Activated naive CD8-positive, alpha-beta T cell treated with anti-CD3 and anti-CD28 coated beads, Interleukin-2, amount 50 U/mL, for 24 hours (primary cell): ENCODE results near the gene SYTL3.

Experiments
- ATAC-seq: fragments of 150-1000 bp; cut with Tn5 transposase; one replicate; pipeline ENCODE4 v1.10.0; 2021
- DNase-seq: peaks from one replicate; pipeline ENCODE4 v3.0.0; 2021
- H3K27ac Mint-ChIP-seq: one replicate; pipeline ENCODE4 v1.8.0; 2021; ENCODE audit warnings: mild to moderate bottlenecking, mixed read lengths
- H3K27me3 Mint-ChIP-seq: one replicate; pipeline ENCODE4 v1.8.0; 2021; ENCODE audit warnings: mixed read lengths
- H3K36me3 Mint-ChIP-seq: one replicate; pipeline ENCODE4 v1.8.0; 2021; ENCODE audit warnings: low read depth, mixed read lengths
- H3K4me1 Mint-ChIP-seq: one replicate; pipeline ENCODE4 v1.8.0; 2021; ENCODE audit warnings: mixed read lengths
- H3K4me3 Mint-ChIP-seq: one replicate; pipeline ENCODE4 v1.8.0; 2021; ENCODE audit warnings: mild to moderate bottlenecking, moderate library complexity, mixed read lengths
- H3K9me3 Mint-ChIP-seq: one replicate; pipeline ENCODE4 v1.8.0; 2021; ENCODE audit warnings: mixed read lengths

The SYTL3 gene

GRCh38 chr6:158753811-158754210, 104.0 kb downstream of the SYTL3 start:
- Mint-ChIP-seq H3K27me3 (no peaks in the 10 kb centered on the region), H3K36me3 (peaks cover 60% of the 10 kb centered on the region), H3K4me3 (no peak overlapping the region), H3K27ac (no peak overlapping the region), H3K9me3 (no peaks in the 10 kb centered on the region), H3K4me1 (peaks cover 2% of the 10 kb centered on the region)
- DNase-seq (no peak), ATAC-seq (no peak)

GRCh38 chr6:158754738-158755137, 104.9 kb downstream of the SYTL3 start:
- no peaks in the 10 kb centered on the region for H3K9me3 Mint-ChIP-seq
- no peak overlapping the region for H3K4me3 Mint-ChIP-seq
- H3K36me3 Mint-ChIP-seq, result peaks cover 59% of the 10 kb centered on the region
- peaks cover 2% of the 10 kb centered on the region for H3K4me1 Mint-ChIP-seq
- H3K27ac Mint-ChIP-seq, result no peak overlapping the region
- ATAC-seq (no peak), DNase-seq (no peak)
- H3K27me3 Mint-ChIP-seq, result no peaks in the 10 kb centered on the region

DNA sequence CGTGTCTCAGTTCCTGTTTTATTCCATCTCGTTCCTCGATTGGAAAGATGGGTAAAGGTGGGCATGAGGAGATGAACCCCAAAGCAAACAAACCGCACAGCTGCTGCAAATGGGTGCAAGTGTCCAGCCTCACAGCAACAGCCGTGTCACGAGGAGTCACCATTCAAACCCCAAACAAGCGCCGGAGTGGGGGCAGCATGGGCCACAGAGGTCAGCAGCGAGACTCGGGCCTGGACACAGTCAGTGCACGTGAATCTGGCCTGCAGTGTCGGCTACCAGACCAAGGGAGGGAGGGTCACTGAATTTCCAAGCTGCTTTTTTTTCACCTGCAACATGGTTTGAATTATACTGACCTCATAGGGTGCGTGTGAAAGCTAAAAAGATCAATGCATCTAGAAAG, 105.8 kb downstream of the SYTL3 start:
- Mint-ChIP-seq H3K27me3 (no peaks in the 10 kb centered on the region), H3K9me3 (no peaks in the 10 kb centered on the region)

GRCh38 chr6:158756126-158756525, 106.3 kb downstream of the SYTL3 start:
- H3K4me3 Mint-ChIP-seq, result no peak overlapping the region
- H3K27ac Mint-ChIP-seq, result no peak overlapping the region
- H3K27me3 Mint-ChIP-seq, result no peaks in the 10 kb centered on the region
- H3K9me3 Mint-ChIP-seq, result no peaks in the 10 kb centered on the region
- peaks cover 52% of the 10 kb centered on the region for H3K36me3 Mint-ChIP-seq
- DNase-seq (no peak), ATAC-seq (no peak)
- H3K4me1 Mint-ChIP-seq, result peaks cover 2% of the 10 kb centered on the region

More for the DNA sequence above, 105.8 kb downstream of the SYTL3 start:
- Mint-ChIP-seq H3K36me3 (peaks cover 54% of the 10 kb centered on the region), H3K27ac (no peak overlapping the region), H3K4me1 (peaks cover 2% of the 10 kb centered on the region), H3K4me3 (no peak overlapping the region)
- ATAC-seq, result no peak
- no peak for DNase-seq

GRCh38 chr6:158756977-158757752, 107.3 kb downstream of the SYTL3 start:
- DNase-seq, result no peak
- no peaks in the 10 kb centered on the region for H3K4me1 Mint-ChIP-seq
- H3K36me3 Mint-ChIP-seq, result peaks cover 54% of the 10 kb centered on the region
- no peak for ATAC-seq
- H3K27me3 Mint-ChIP-seq, result no peaks in the 10 kb centered on the region
- no peak overlapping the region for H3K4me3 Mint-ChIP-seq
- H3K27ac Mint-ChIP-seq, result no peak overlapping the region
- H3K9me3 Mint-ChIP-seq, result no peaks in the 10 kb centered on the region

- Mint-ChIP-seq H3K27me3 (no peaks in the 10 kb centered on the region), H3K27ac (no peak overlapping the region), H3K4me3 (no peak overlapping the region), H3K36me3 (peaks cover 55% of the 10 kb centered on the region), H3K4me1 (no peaks in the 10 kb centered on the region), H3K9me3 (no peaks in the 10 kb centered on the region)
- no peak for DNase-seq
- ATAC-seq, result no peak
These were observed 107.9 kb downstream of the SYTL3 start for GRCh38 chr6:158757753-158758090.

DNA sequence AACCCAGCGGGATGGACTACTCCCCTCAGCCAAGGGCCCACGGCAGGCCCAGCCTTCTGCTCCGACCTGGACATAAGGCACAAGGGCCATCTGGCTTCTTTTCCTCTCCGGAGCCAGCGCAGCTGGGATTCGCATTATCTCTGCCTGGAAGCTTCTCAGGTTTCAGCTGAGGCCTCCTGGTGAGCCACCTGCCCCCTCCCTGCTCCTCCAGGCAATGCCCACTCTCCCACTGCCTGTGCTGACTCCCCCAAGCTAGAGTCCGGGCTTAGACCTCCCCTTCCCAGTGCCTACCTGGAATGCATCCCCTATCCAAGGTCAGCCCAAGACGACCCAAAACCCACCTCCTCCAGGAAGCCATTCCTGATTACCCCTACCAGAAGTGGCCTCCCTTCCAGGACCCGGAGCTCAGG, 108.6 kb downstream of the SYTL3 start:
- Mint-ChIP-seq H3K27me3 (no peaks in the 10 kb centered on the region), H3K9me3 (no peaks in the 10 kb centered on the region), H3K4me3 (no peak overlapping the region), H3K36me3 (peaks cover 59% of the 10 kb centered on the region), H3K4me1 (no peaks in the 10 kb centered on the region), H3K27ac (no peak overlapping the region)
- no peak for ATAC-seq
- DNase-seq, result no peak

- H3K4me3 Mint-ChIP-seq, result no peak overlapping the region
- DNase-seq (no peak), ATAC-seq (no peak)
- no peaks in the 10 kb centered on the region for H3K27me3 Mint-ChIP-seq
- H3K4me1 Mint-ChIP-seq, result no peaks in the 10 kb centered on the region
- H3K36me3 Mint-ChIP-seq, result peaks cover 61% of the 10 kb centered on the region
- H3K27ac Mint-ChIP-seq, result no peak overlapping the region
- H3K9me3 Mint-ChIP-seq, result no peaks in the 10 kb centered on the region
These were observed 109.2 kb downstream of the SYTL3 start for GRCh38 chr6:158758941-158759479.

DNA sequence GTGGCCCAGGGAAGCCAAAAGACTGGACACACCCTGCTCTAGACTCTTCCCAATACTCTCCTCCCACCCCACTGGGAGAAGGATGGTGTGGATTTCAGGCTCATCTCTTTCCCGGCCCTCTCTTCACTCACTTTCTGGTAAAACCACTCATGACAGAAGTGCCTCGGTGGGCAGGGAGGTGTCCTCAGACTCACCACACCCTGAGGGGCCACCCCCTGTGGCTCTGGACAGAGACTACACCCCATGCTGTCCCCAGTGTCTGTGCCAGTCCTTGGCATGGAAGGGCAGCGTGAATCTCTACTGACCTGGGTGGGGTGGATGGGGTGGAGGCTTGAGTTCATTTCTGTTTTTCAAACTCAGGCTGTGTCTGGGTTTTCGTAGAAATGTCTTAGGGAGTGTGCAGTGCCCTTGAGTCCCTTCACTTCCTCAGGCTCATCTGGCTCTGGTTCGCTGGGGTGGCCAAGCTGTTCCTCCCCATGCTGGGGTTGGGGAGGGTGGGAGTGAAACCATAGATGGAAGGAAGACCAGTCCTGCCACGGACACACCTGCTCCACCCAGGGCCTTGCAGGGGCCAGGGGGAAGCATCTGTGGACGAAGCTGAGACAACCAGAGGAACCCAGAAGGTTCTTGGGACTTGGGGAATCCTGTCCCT, 110.2 kb downstream of the SYTL3 start:
- Mint-ChIP-seq H3K36me3 (peaks cover 61% of the 10 kb centered on the region), H3K27me3 (no peaks in the 10 kb centered on the region), H3K27ac (no peak overlapping the region), H3K4me1 (peaks cover 3% of the 10 kb centered on the region), H3K4me3 (no peak overlapping the region), H3K9me3 (no peaks in the 10 kb centered on the region)
- no peak for ATAC-seq
- DNase-seq, result no peak

DNA sequence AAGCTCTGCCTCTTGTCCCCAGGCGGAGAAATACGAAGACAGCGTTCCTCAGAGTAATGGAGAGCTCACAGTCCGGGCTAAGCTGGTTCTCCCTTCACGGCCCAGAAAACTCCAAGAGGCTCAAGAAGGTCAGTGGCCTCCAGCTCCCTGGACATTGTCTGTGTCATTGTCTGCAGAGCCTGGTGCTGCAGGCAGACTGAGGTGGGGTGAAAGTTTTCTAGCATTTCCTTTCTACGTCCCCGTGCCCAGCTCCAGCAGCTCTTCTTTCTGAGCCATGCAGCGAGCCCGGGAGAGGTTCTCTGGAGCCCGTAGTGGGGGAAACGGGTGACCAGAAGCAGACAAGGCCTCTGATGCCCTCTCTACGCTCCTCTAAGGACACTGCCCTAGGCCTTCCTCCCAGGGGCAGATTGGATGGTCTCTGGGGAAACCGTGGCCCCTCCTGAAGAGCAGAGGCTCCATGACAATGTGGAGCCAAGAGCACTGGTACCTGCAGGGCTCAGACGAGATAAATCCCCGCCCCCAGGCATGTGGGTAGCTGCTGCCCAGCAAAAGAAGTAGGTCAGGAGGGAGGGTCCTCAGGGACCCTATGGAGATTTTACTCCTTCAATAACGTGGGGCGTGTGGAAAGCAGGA, 110.9 kb downstream of the SYTL3 start:
- DNase-seq (no peak), ATAC-seq (no peak)
- Mint-ChIP-seq H3K27me3 (no peaks in the 10 kb centered on the region), H3K36me3 (peaks cover 64% of the 10 kb centered on the region), H3K9me3 (no peaks in the 10 kb centered on the region), H3K4me3 (no peak overlapping the region), H3K4me1 (peaks cover 3% of the 10 kb centered on the region), H3K27ac (no peak overlapping the region)

DNA sequence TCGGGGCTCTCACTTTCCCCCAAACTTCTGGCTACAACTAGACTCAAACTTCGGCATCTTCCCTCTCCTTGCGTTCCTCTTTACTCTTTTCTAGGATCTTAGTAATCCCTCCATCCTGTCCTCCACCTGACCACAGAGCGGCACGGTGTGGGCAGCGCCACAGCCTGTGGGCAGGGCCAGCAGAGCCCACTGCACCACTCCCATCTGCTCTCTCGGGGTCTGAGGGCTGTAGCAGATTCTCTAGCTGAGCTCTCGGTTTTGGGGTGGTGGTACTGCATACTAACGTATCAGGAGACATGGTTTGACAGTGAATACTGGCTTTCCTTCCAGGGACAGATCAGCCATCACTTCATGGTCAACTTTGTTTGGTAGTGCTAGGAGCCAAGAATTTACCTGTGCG, 111.9 kb downstream of the SYTL3 start:
- Mint-ChIP-seq H3K4me3 (no peak overlapping the region), H3K27ac (peak overlapping the region; percentile 16), H3K36me3 (peaks cover 65% of the 10 kb centered on the region), H3K4me1 (peaks cover 3% of the 10 kb centered on the region), H3K9me3 (no peaks in the 10 kb centered on the region), H3K27me3 (no peaks in the 10 kb centered on the region)
- DNase-seq (no peak), ATAC-seq (no peak)

- Mint-ChIP-seq H3K27me3 (no peaks in the 10 kb centered on the region), H3K36me3 (peaks cover 64% of the 10 kb centered on the region), H3K4me1 (peaks cover 5% of the 10 kb centered on the region), H3K9me3 (no peaks in the 10 kb centered on the region), H3K4me3 (no peak overlapping the region), H3K27ac (no peak overlapping the region)
- DNase-seq (no peak), ATAC-seq (no peak)
These were observed 113.1 kb downstream of the SYTL3 start for GRCh38 chr6:158762787-158763433.

DNA sequence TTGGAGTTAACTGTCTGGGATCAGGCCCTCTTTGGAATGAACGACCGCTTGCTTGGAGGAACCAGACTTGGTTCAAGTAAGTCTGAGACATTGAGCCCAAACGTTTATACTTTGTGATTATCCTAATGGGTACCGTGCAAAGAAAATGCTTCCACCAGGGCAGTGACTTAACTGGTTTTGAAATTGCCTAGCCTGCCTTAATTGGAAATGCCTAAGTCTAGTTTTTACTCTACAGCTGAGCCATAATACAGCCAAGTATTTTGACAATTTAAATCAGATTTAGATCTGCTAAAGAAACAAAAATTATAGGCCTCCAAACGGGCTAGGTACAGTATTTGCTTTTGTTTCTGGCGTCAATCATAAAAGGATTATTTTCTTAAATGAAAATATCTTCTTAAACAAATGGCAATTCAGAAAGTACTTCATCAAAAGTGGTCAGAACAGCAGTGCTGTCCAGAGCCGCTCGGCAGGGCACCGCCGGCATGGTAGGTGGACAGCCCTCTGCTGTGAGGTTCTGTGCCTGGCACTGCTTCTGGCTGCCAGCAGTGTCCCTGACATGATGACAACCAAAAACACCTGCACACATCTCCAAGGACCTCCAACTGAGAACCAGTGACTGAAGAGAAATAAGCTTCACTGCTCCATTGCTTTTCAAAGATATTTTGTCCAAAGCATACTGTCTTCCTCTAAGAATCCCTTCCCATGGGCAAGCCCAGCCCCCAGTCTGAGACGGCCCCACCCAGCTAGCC, 113.8 kb downstream of the SYTL3 start:
- Mint-ChIP-seq H3K9me3 (no peaks in the 10 kb centered on the region), H3K4me3 (no peak overlapping the region), H3K27ac (peak overlapping the region; percentile 73), H3K36me3 (peaks cover 64% of the 10 kb centered on the region), H3K4me1 (peaks cover 6% of the 10 kb centered on the region), H3K27me3 (no peaks in the 10 kb centered on the region)
- ATAC-seq, result no peak
- DNase-seq, result no peak

- DNase-seq (no peak), ATAC-seq (no peak)
- Mint-ChIP-seq H3K4me1 (peaks cover 6% of the 10 kb centered on the region), H3K27ac (peak overlapping the region; percentile 74), H3K9me3 (no peaks in the 10 kb centered on the region), H3K4me3 (no peak overlapping the region), H3K36me3 (peaks cover 63% of the 10 kb centered on the region), H3K27me3 (no peaks in the 10 kb centered on the region)
These were observed 114.5 kb downstream of the SYTL3 start for GRCh38 chr6:158764183-158764849.
